H1 (cell line): ENCODE results near the gene GCNA. TPM values are rescaled to one million over a fixed set of nuclear protein-coding genes. Genes with fewer than 3 reads are reported as not detected.

ENCODE experiments used
- CTCF ChIA-PET: fragments of 300-600 bp; sonication (Branson Sonifier 250); formaldehyde crosslinking; loops from one replicate; lab custom pipeline; 2021; ENCODE audit not compliant: partially characterized antibody; lab: Charles Lee
- POLR2A ChIA-PET: fragments of 300-600 bp; sonication (Branson Sonifier 250); formaldehyde crosslinking; loops from one replicate; lab custom pipeline; 2021; ENCODE audit warnings: inconsistent platforms; ENCODE audit not compliant: partially characterized antibody; lab: Charles Lee
- DNase-seq, 2 experiments: peaks; one replicate each; pipeline versions ENCODE4 v3.0.0 to v3.0.0-alpha.2; 2010 to 2022; ENCODE audit warnings: low spot score in 2 of 2, low read depth in 1 of 2, mixed read lengths in 1 of 2
- FAIRE-seq: peaks from 2 replicates; lab custom pipeline; 2011; peaks lifted over from hg19 to GRCh38; lab: Jason Lieb, UNC
- H2AFZ ChIP-seq: 2 replicates; pipeline ENCODE4 v1.8.1; 2012; ENCODE audit warnings: low read length, inconsistent platforms
- H2AK5ac ChIP-seq: 2 replicates; pipeline ENCODE4 v1.6.1; 2013; ENCODE audit warnings: low read depth, low read length
- H2BK120ac ChIP-seq: replicated peaks from 2 replicates; pipeline ENCODE3; 2013; ENCODE audit warnings: low read depth, low read length, inconsistent platforms
- H2BK12ac ChIP-seq: 2 replicates; pipeline ENCODE4 v1.6.1; 2013; ENCODE audit warnings: low read depth, low read length
- H2BK15ac ChIP-seq: 2 replicates; pipeline ENCODE4 v1.6.1; 2013; ENCODE audit warnings: low read length
- H2BK20ac ChIP-seq: 2 replicates; pipeline ENCODE4 v1.6.1; 2013; ENCODE audit warnings: low read length
- H2BK5ac ChIP-seq: 2 replicates; pipeline ENCODE4 v1.6.1; 2013; ENCODE audit warnings: low read depth, low read length
- H3K14ac ChIP-seq: 2 replicates; pipeline ENCODE4 v1.6.1; 2013; ENCODE audit warnings: inconsistent platforms; ENCODE audit not compliant: insufficient read length
- H3K18ac ChIP-seq: 2 replicates; pipeline ENCODE4 v1.6.1; 2013; ENCODE audit warnings: low read length; ENCODE audit errors: extremely low read depth
- H3K23ac ChIP-seq: 2 replicates; pipeline ENCODE4 v1.6.1; 2013; ENCODE audit warnings: inconsistent platforms; ENCODE audit not compliant: insufficient read length
- H3K23me2 ChIP-seq: 2 replicates; pipeline ENCODE4 v1.6.1; 2013; ENCODE audit warnings: low read depth, low read length
- H3K27ac ChIP-seq: 2 replicates; pipeline ENCODE4 v1.6.1; 2011; ENCODE audit warnings: low read depth, low read length, inconsistent platforms
- H3K27me3 ChIP-seq, 4 experiments: replicated peaks in 1 of 4; 1 replicate in 1 of 4; 2 replicates in 3 of 4; pipeline versions ENCODE4 v1.6.1 to v1.8.1; 2011 to 2013; ENCODE audit warnings: low read length in 3 of 4, mild to moderate bottlenecking in 3 of 4, inconsistent platforms in 2 of 4, mixed read lengths in 2 of 4, moderate library complexity in 1 of 4; ENCODE audit not compliant: control insufficient read depth in 3 of 4, insufficient read depth in 3 of 4; ENCODE audit errors: extremely low read depth in 1 of 4
- H3K36me3 ChIP-seq, 4 experiments: 2 replicates each; pipeline versions ENCODE4 v1.6.1 to v1.8.1; 2011 to 2013; ENCODE audit warnings: mild to moderate bottlenecking in 4 of 4, low read length in 3 of 4, moderate library complexity in 2 of 4, control low read depth in 1 of 4, inconsistent platforms in 1 of 4; ENCODE audit not compliant: insufficient read depth in 4 of 4, control insufficient read depth in 2 of 4
- H3K4ac ChIP-seq: replicated peaks from 2 replicates; pipeline ENCODE3; 2013; ENCODE audit warnings: low read length, low read depth, mixed read lengths, inconsistent platforms; ENCODE audit not compliant: insufficient read length
- H3K4me1 ChIP-seq, 4 experiments: replicated peaks in 1 of 4; 1 replicate in 1 of 4; 2 replicates in 3 of 4; pipeline versions ENCODE4 v1.6.1 to v1.8.1; 2011 to 2013; ENCODE audit warnings: low read length in 3 of 4, inconsistent platforms in 2 of 4, mixed read lengths in 1 of 4; ENCODE audit not compliant: insufficient read depth in 4 of 4, control insufficient read depth in 3 of 4
- H3K4me2 ChIP-seq, 2 experiments: 2 replicates each; pipeline versions ENCODE4 v1.6.1 to v1.8.1; 2011 to 2013; ENCODE audit warnings: low read depth in 2 of 2, low read length in 2 of 2, control low read depth in 1 of 2, inconsistent platforms in 1 of 2, mild to moderate bottlenecking in 1 of 2; ENCODE audit not compliant: insufficient read depth in 1 of 2
- H3K4me3 ChIP-seq, 4 experiments: fragments of 200-600, 300-600 bp in 1 of 4; sonication (generic), shearing (Covaris generic), sonication (Bioruptor Twin) in 1 of 4; 2 replicates each; pipeline versions ENCODE4 v1.5.1 to v1.8.1; 2011 to 2016; ENCODE audit warnings: low read length in 4 of 4, low read depth in 3 of 4, control low read depth in 2 of 4, inconsistent platforms in 2 of 4, mild to moderate bottlenecking in 2 of 4, mixed read lengths in 1 of 4, moderate library complexity in 1 of 4; ENCODE audit not compliant: insufficient read depth in 2 of 4; ENCODE audit errors: extremely low read depth in 1 of 4
- H3K56ac ChIP-seq: replicated peaks from 2 replicates; pipeline ENCODE3; 2013; ENCODE audit warnings: low read depth, mild to moderate bottlenecking, mixed read lengths, low read length, inconsistent platforms; ENCODE audit not compliant: insufficient read length
- H3K79me1 ChIP-seq: 2 replicates; pipeline ENCODE4 v1.6.1; 2013; ENCODE audit warnings: low read depth, low read length, control low read depth
- H3K79me2 ChIP-seq, 2 experiments: 2 replicates each; pipeline versions ENCODE4 v1.6.1 to v1.8.1; 2012 to 2013; ENCODE audit warnings: low read length in 2 of 2, mild to moderate bottlenecking in 2 of 2, inconsistent platforms in 1 of 2; ENCODE audit not compliant: insufficient read depth in 2 of 2, control insufficient read depth in 1 of 2
- H3K9ac ChIP-seq, 4 experiments: replicated peaks in 1 of 4; 1 replicate in 1 of 4; 2 replicates in 3 of 4; pipeline versions ENCODE4 v1.6.1 to v1.8.1; 2011 to 2013; ENCODE audit warnings: low read depth in 3 of 4, low read length in 3 of 4, control low read depth in 2 of 4, mild to moderate bottlenecking in 2 of 4, moderate library complexity in 2 of 4, inconsistent platforms in 1 of 4; ENCODE audit errors: extremely low read depth in 1 of 4
- H3K9me3 ChIP-seq, 2 experiments: 2 replicates each; pipeline versions ENCODE4 v1.6.1 to v1.8.1; 2012 to 2013; ENCODE audit warnings: mild to moderate bottlenecking in 2 of 2, moderate library complexity in 2 of 2, control low read depth in 1 of 2, inconsistent platforms in 1 of 2, low read depth in 1 of 2, low read length in 1 of 2, mixed read lengths in 1 of 2; ENCODE audit not compliant: insufficient read depth in 2 of 2
- H4K20me1 ChIP-seq, 2 experiments: replicated peaks in 1 of 2; 2 replicates each; pipeline versions ENCODE3 to v1.8.1; 2011 to 2013; ENCODE audit warnings: inconsistent platforms in 2 of 2, low read length in 2 of 2, mild to moderate bottlenecking in 1 of 2; ENCODE audit not compliant: insufficient read depth in 2 of 2, control insufficient read depth in 1 of 2
- H4K5ac ChIP-seq: 2 replicates; pipeline ENCODE4 v1.6.1; 2013; ENCODE audit warnings: low read length, low read depth, mixed read lengths, inconsistent platforms; ENCODE audit not compliant: insufficient read length
- H4K8ac ChIP-seq: 2 replicates; pipeline ENCODE4 v1.8.0; 2013; ENCODE audit warnings: mild to moderate bottlenecking, moderate library complexity, low read length, inconsistent platforms; ENCODE audit not compliant: insufficient read depth; ENCODE audit errors: extremely low read depth
- H4K91ac ChIP-seq: replicated peaks from 2 replicates; pipeline ENCODE3; 2013; ENCODE audit warnings: low read length, mixed read lengths, inconsistent platforms; ENCODE audit not compliant: insufficient read length
- ASH2L ChIP-seq: fragments of 200-600, 300-600 bp; sonication (generic); IDR thresholded peaks from one replicate; pipeline ENCODE4 v1.7.1; 2017; ENCODE audit warnings: low read length
- CBX5 ChIP-seq: fragments of 300-800, 300-1000 bp; sonication (generic); IDR thresholded peaks from 2 replicates; pipeline ENCODE4 v1.7.1; 2016; ENCODE audit warnings: antibody characterized with exemption, low read length, low read depth
- CEBPB ChIP-seq: IDR thresholded peaks from 2 replicates; pipeline ENCODE4 v1.6.1; 2012; ENCODE audit warnings: low read depth, low read length
- CHD2 ChIP-seq: IDR thresholded peaks from 2 replicates; pipeline ENCODE4 v1.6.1; 2012; ENCODE audit warnings: low read length, improper control_type of control experiment
- KDM1A ChIP-seq: fragments of 200-600, 300-600 bp; sonication (generic); IDR thresholded peaks from 2 replicates; pipeline ENCODE4 v1.7.1; 2016; ENCODE audit warnings: mild to moderate bottlenecking, low read length, borderline replicate concordance
- POLR2A ChIP-seq, 2 experiments: IDR thresholded peaks; 1 replicate in 1 of 2; 2 replicates in 1 of 2; pipeline ENCODE4 v1.6.1; 2011; ENCODE audit warnings: low read depth in 2 of 2, low read length in 2 of 2, mild to moderate bottlenecking in 2 of 2; ENCODE audit errors: control extremely low read depth in 1 of 2
- RAD21 ChIP-seq, 2 experiments: IDR thresholded peaks in 1 of 2; conservative IDR thresholded peaks in 1 of 2; 2 replicates each; pipeline ENCODE4 v1.6.1; 2011; ENCODE audit warnings: low read depth in 2 of 2, low read length in 2 of 2, improper control_type of control experiment in 1 of 2, inconsistent platforms in 1 of 2, mild to moderate bottlenecking in 1 of 2, moderate library complexity in 1 of 2
- RNF2 ChIP-seq: fragments of 200-900, 300-1000 bp; sonication (generic); IDR thresholded peaks from 2 replicates; pipeline ENCODE4 v1.7.1; 2016; ENCODE audit warnings: borderline replicate concordance, low read depth, mild to moderate bottlenecking, antibody characterized with exemption, low read length; ENCODE audit not compliant: poor library complexity, severe bottlenecking; ENCODE audit errors: missing control alignments
- RXRA ChIP-seq: IDR thresholded peaks from 2 replicates; pipeline ENCODE4 v1.6.1; 2011; ENCODE audit warnings: low read depth, mild to moderate bottlenecking, low read length, moderate library complexity; ENCODE audit not compliant: insufficient read depth
- TAF7 ChIP-seq: optimal IDR thresholded peaks from 2 replicates; pipeline ENCODE3; 2011; ENCODE audit warnings: low read depth, mild to moderate bottlenecking, inconsistent platforms, low read length, moderate library complexity, borderline replicate concordance
- TEAD4 ChIP-seq: IDR thresholded peaks from 2 replicates; pipeline ENCODE4 v1.6.1; 2012; ENCODE audit warnings: low read depth, low read length, inconsistent platforms, mixed read lengths
- WGBS, 2 experiments: shearing (Covaris generic) in 1 of 2; methylation state at CpG; one replicate each; pipeline versions ENCODE4 v1.1.6 to v1.1.7; 2013 to 2015; ENCODE audit warnings: low lambda C conversion rate in 2 of 2, mixed read lengths in 2 of 2, inconsistent platforms in 1 of 2, low coverage in 1 of 2, missing lambda C conversion rate in 1 of 2; ENCODE audit not compliant: insufficient replicate concordance in 2 of 2, insufficient coverage in 1 of 2, insufficient read length in 1 of 2; ENCODE audit errors: extremely low coverage in 1 of 2, missing lambda C conversion rate in 1 of 2; 5-methylcytosine and 5-hydroxymethylcytosine counted together
- polyA plus RNA-seq, 7 experiments: library from polyadenylated mRNA; depleted of rRNA in 3 of 7; stranded (reverse) in 5 of 7; unstranded in 2 of 7; fragments of >200 nt in 5 of 7; fragments of 200-250 nt in 2 of 7; gene quantifications; 1 replicate in 5 of 7; 2 replicates in 1 of 7; 4 replicates in 1 of 7; pipeline versions ENCODE4 v1.2.1 to v1.2.3, GENCODE V29; 2011 to 2013; ENCODE audit warnings: missing spikeins in 2 of 7, mixed read lengths in 2 of 7
- total RNA-seq: library from RNA; stranded (reverse); fragmentation: NEBNext Ultra II Directional; extraction: Animal tissue kit (Norgen Biotek cat#: 25700); gene quantifications from 2 replicates; pipeline ENCODE4 v1.2.1, GENCODE V29; 2021
- TF ChIP-seq, protein P1 (sequence below): IDR thresholded peaks from 2 replicates; pipeline ENCODE4 v1.6.1; 2011; ENCODE audit warnings: low read length, improper control_type of control experiment

The GCNA gene
- total and polyA plus RNA-seq, 2 of the 8 experiments (the other 6 are each of a cell fraction or from before 2014, with no cell fraction given), result 0.41 to 0.95 TPM

DNA sequence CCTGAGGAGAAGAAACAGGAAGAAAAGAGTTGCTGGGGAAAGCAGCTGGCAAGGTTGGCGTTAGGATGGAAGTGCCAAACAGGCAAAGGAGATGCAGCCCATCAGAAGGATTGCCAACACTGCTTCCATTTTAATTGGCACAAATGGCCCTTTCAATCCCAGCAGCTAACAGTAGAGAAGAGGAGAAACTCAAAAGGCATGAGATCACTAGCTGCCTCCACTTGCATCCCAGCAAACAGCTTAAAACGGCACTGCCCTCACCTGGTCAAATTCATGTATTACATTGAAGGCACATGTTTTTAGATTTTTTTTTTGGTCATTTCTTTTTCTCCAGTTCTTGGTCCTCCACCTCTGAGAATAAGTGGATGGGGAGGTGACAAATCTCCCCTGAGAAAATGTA is 74.2 kb downstream of the GCNA start:
- no peak overlapping the region for H3K4me2 ChIP-seq
- H2BK20ac ChIP-seq, result no peak overlapping the region
- H3K23ac ChIP-seq, result no peak overlapping the region
- H2BK5ac ChIP-seq, result no peak overlapping the region
- no peak overlapping the region for H3K4ac ChIP-seq
- H3K4me1 ChIP-seq, result no peaks in the 10 kb centered on the region
- no peaks in the 10 kb centered on the region for H3K79me2 ChIP-seq
- H3K4me3 ChIP-seq, result no peak overlapping the region
- no peaks in the 10 kb centered on the region for H3K36me3 ChIP-seq
- CTCF ChIA-PET, result interaction anchor here (0.6 to 1.6 kb wide), 7 partner anchors 25 to 924 kb away, joined by 3 to 5 read pairs (median 4); no protein-coding TSS in a partner anchor
- H3K23me2 ChIP-seq, result no peaks in the 10 kb centered on the region
- no peak overlapping the region for H3K9ac ChIP-seq
- no peak overlapping the region for H2BK15ac ChIP-seq
- peak in 1 of 2 experiments; percentile 53 for DNase-seq
- no peak overlapping the region for H3K27ac ChIP-seq
- no peak overlapping the region for H3K56ac ChIP-seq
- no peak overlapping the region for H3K14ac ChIP-seq
- H2BK12ac ChIP-seq, result no peak overlapping the region
- H3K27me3 ChIP-seq, result no peaks in the 10 kb centered on the region
- no peaks in the 10 kb centered on the region for H3K9me3 ChIP-seq
- no peak overlapping the region for H2BK120ac ChIP-seq
- no peak overlapping the region for H4K91ac ChIP-seq
- no peak overlapping the region for H4K5ac ChIP-seq
- H3K79me1 ChIP-seq, result no peaks in the 10 kb centered on the region
- WGBS, 2 experiments, result 0% methylated on average over 1 of the region's 2 CpGs; no CpG with 5 or more reads in 1 of the 2 experiments
- no peak overlapping the region; the same call in 1 of the 2 replicates for H2AFZ ChIP-seq
- no peak overlapping the region for H3K18ac ChIP-seq
- FAIRE-seq, result peak; percentile 52
- POLR2A ChIA-PET, result no interaction called here
- H4K20me1 ChIP-seq, result no peaks in the 10 kb centered on the region
- H4K8ac ChIP-seq, result no peak overlapping the region
- H2AK5ac ChIP-seq, result no peak overlapping the region
- TF ChIP-seq, protein P1, sequence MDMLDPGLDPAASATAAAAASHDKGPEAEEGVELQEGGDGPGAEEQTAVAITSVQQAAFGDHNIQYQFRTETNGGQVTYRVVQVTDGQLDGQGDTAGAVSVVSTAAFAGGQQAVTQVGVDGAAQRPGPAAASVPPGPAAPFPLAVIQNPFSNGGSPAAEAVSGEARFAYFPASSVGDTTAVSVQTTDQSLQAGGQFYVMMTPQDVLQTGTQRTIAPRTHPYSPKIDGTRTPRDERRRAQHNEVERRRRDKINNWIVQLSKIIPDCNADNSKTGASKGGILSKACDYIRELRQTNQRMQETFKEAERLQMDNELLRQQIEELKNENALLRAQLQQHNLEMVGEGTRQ, result no peak
- no peak for TF ChIP-seq KDM1A
- TF ChIP-seq POLR2A (IDR thresholded peaks at IDR 0.05; ENCODE audit: control extremely low read depth in 1 of 2, low read depth in 2 of 2, low read length in 2 of 2), result no peak
- no peak for TF ChIP-seq RNF2
- no peak for TF ChIP-seq ASH2L
- TF ChIP-seq RAD21 (IDR thresholded peaks at IDR 0.05 in 1 of 2, conservative IDR thresholded peaks at IDR 0.05 in 1 of 2; ENCODE audit: low read depth in 2 of 2, low read length in 2 of 2), result peak; percentile 70 to 76
- TF ChIP-seq TEAD4, result no peak
- TF ChIP-seq CEBPB, result no peak
- TF ChIP-seq RXRA, result no peak
- TF ChIP-seq CHD2, result no peak
- TF ChIP-seq TAF7, result no peak
- TF ChIP-seq CBX5, result no peak
